Measurements from ENCODE around the gene ZDHHC13. TPM values are rescaled to one million over a fixed set of nuclear protein-coding genes. Genes with fewer than 3 reads are reported as not detected.

Gene ZDHHC13
- polyA plus RNA-seq, 1 donor (not counting 4 experiments of a cell fraction or from before 2014, with no cell fraction given), result 24.1 TPM

DNA sequence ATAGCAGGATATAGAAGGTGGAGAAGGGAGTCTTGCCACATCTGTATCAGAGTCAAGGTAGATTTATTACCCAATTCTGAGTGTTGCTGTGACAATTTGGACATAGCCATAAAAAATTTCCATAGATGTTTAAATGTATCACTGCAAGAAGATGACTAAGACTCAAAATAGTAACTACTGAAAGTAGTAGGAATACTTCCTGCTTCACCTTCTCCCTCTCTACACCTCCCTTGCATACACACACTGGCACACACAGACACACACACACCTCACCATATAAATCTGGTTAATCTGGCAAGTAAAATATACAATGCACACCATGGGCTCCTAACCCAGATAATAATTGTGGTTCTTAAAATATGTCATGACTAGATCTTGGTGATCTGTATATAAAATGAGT lies 5.2 kb upstream of the ZDHHC13 start:
- Histone ChIP-seq H3K9ac (ENCODE audit: control insufficient read depth, extremely low read depth, insufficient read depth, low read length) (no peak overlapping the region), H3K79me2 (ENCODE audit: control insufficient read depth, insufficient read depth, low read length) (no peaks in the 10 kb centered on the region), H3K4me1 (ENCODE audit: control insufficient read depth, extremely low read depth, insufficient read depth, low read length) (peaks cover 4% of the 10 kb centered on the region), H3K9me1 (ENCODE audit: control insufficient read depth, extremely low read depth, insufficient read depth, low read length) (no peaks in the 10 kb centered on the region), H2AFZ (ENCODE audit: control insufficient read depth, low read length) (no peak overlapping the region), H3K27ac (ENCODE audit: control insufficient read depth, insufficient read depth, low read length) (no peak overlapping the region), H3K36me3 (ENCODE audit: control insufficient read depth in 2 of 2, extremely low read depth in 1 of 2, insufficient read depth in 2 of 2, low read length in 2 of 2) (no peaks in the 10 kb centered on the region), H3K4me3 (ENCODE audit: control insufficient read depth in 2 of 3, extremely low read depth in 1 of 3, insufficient read depth in 2 of 3, low read depth in 1 of 3, low read length in 3 of 3) (no peak overlapping the region), H4K20me1 (ENCODE audit: control insufficient read depth, extremely low read depth, insufficient read depth, low read length) (no peaks in the 10 kb centered on the region), H3K9me3 (ENCODE audit: control insufficient read depth, low read depth, low read length) (no peaks in the 10 kb centered on the region), H3K27me3 (ENCODE audit: control insufficient read depth, extremely low read depth, insufficient read depth, low read length) (no peaks in the 10 kb centered on the region), H3K4me2 (ENCODE audit: control insufficient read depth, extremely low read depth, insufficient read depth, low read depth, low read length) (no peak overlapping the region)
- dilution Hi-C loops (cut with MboI; ENCODE audit: extremely low pct_ligation_motif_present, low sequenced_read_pairs), result no loop called here
- FAIRE-seq (no peak), DNase-seq (ENCODE audit: low read depth, low spot score) (no peak)
- TF ChIP-seq, protein P1, sequence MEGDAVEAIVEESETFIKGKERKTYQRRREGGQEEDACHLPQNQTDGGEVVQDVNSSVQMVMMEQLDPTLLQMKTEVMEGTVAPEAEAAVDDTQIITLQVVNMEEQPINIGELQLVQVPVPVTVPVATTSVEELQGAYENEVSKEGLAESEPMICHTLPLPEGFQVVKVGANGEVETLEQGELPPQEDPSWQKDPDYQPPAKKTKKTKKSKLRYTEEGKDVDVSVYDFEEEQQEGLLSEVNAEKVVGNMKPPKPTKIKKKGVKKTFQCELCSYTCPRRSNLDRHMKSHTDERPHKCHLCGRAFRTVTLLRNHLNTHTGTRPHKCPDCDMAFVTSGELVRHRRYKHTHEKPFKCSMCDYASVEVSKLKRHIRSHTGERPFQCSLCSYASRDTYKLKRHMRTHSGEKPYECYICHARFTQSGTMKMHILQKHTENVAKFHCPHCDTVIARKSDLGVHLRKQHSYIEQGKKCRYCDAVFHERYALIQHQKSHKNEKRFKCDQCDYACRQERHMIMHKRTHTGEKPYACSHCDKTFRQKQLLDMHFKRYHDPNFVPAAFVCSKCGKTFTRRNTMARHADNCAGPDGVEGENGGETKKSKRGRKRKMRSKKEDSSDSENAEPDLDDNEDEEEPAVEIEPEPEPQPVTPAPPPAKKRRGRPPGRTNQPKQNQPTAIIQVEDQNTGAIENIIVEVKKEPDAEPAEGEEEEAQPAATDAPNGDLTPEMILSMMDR (optimal IDR thresholded peaks at IDR 0.05 in 1 of 3, IDR thresholded peaks at IDR 0.05 in 1 of 3, conservative IDR thresholded peaks at IDR 0.05 in 1 of 3; ENCODE audit: extremely low read depth in 1 of 3, insufficient read depth in 2 of 3, low read length in 3 of 3), result no peak
- no peak for TF ChIP-seq EZH2 (IDR thresholded peaks at IDR 0.05; ENCODE audit: low read length)

DNA sequence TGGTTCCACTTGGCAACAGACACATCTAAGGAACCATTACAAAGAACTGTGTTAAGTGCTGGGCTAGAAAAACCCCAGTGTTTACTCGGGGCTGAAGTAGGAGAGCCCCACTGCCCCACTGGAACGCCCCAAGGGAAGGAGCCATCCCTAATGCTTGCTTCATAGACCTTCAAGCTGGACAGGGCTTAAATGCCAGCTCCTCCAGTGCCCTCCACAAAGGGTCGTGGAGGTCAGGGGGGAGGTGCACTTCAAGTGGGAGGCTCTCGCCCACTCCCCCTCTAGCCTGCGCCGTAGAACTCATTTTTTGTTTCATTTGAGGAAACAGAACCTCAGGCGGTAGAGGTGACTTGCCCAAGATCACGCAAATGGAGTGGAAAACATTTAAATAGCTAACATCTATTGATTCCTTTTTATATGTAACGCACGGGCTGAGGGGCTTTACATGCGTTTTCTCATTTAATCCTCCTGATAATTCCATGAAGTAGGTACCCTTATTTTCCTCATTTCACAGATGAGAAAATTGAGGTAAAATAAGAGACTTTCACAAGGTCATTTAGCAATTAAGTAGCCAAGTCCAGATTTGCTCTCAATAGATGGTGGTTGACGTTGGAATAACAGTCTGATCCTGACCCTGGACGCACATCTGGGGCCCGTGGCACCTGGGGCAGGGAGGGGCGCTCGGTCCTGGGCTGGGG lies 545 bp upstream of the ZDHHC13 start:
- FAIRE-seq, result no peak
- no peak for DNase-seq (ENCODE audit: low read depth, low spot score)
- peaks cover 3 to 9% of the 10 kb centered on the region in 2 experiments for H3K36me3 ChIP-seq (ENCODE audit: control insufficient read depth in 2 of 2, extremely low read depth in 1 of 2, insufficient read depth in 2 of 2, low read length in 2 of 2)
- H3K27ac ChIP-seq (ENCODE audit: control insufficient read depth, insufficient read depth, low read length), result no peak overlapping the region
- peaks cover 35% of the 10 kb centered on the region for H3K79me2 ChIP-seq (ENCODE audit: control insufficient read depth, insufficient read depth, low read length)
- H3K27me3 ChIP-seq (ENCODE audit: control insufficient read depth, extremely low read depth, insufficient read depth, low read length), result no peaks in the 10 kb centered on the region
- peak overlapping the region; percentile 69 for H3K4me2 ChIP-seq (ENCODE audit: control insufficient read depth, extremely low read depth, insufficient read depth, low read depth, low read length)
- H3K9me3 ChIP-seq (ENCODE audit: control insufficient read depth, low read depth, low read length), result no peaks in the 10 kb centered on the region
- peak overlapping the region; percentile 78 to 93 (median 87) for H3K4me3 ChIP-seq (ENCODE audit: control insufficient read depth in 2 of 3, extremely low read depth in 1 of 3, insufficient read depth in 2 of 3, low read depth in 1 of 3, low read length in 3 of 3)
- peaks cover 3% of the 10 kb centered on the region for H3K9me1 ChIP-seq (ENCODE audit: control insufficient read depth, extremely low read depth, insufficient read depth, low read length)
- H4K20me1 ChIP-seq (ENCODE audit: control insufficient read depth, extremely low read depth, insufficient read depth, low read length), result no peaks in the 10 kb centered on the region
- H2AFZ ChIP-seq (ENCODE audit: control insufficient read depth, low read length), result peak overlapping the region; percentile 81
- TF ChIP-seq EZH2 (IDR thresholded peaks at IDR 0.05; ENCODE audit: low read length), result no peak
- TF ChIP-seq, protein P1 (optimal IDR thresholded peaks at IDR 0.05 in 1 of 3, IDR thresholded peaks at IDR 0.05 in 1 of 3, conservative IDR thresholded peaks at IDR 0.05 in 1 of 3; ENCODE audit: extremely low read depth in 1 of 3, insufficient read depth in 2 of 3, low read length in 3 of 3), result no peak
- H3K9ac ChIP-seq (ENCODE audit: control insufficient read depth, extremely low read depth, insufficient read depth, low read length), result no peak overlapping the region
- peaks cover 16% of the 10 kb centered on the region for H3K4me1 ChIP-seq (ENCODE audit: control insufficient read depth, extremely low read depth, insufficient read depth, low read length)
- dilution Hi-C loops (cut with MboI; ENCODE audit: extremely low pct_ligation_motif_present, low sequenced_read_pairs), result no loop called here
